Tibial nerve (tissue), 4 donors: Measurements from ENCODE around the gene CILP2. TPM values are rescaled to one million over a fixed set of nuclear protein-coding genes. Genes with fewer than 3 reads are reported as not detected.

Source experiments
- DNase-seq, 2 donors: peaks; one replicate each; pipeline ENCODE4 v3.0.0-alpha.2; 2019; ENCODE audit warnings: low spot score in 2 of 2
- H3K27ac ChIP-seq, 4 donors: fragments of 200-600 bp; sonication (generic) in 3 of 4; one replicate each; pipeline ENCODE4 v1.5.1; 2017 to 2019; ENCODE audit warnings: mild to moderate bottlenecking in 1 of 4
- H3K27me3 ChIP-seq, 2 donors: fragments of 200-600 bp; sonication (generic) in 1 of 2; one replicate each; pipeline versions ENCODE4 v1.5.1 to v1.6.0; 2017 to 2019
- H3K36me3 ChIP-seq, 3 donors: fragments of 200-600 bp; sonication (generic); one replicate each; pipeline ENCODE4 v1.5.1; 2018 to 2019
- H3K4me1 ChIP-seq, 4 donors: fragments of 200-600 bp; sonication (generic) in 3 of 4; one replicate each; pipeline ENCODE4 v1.5.1; 2017 to 2019
- H3K4me3 ChIP-seq, 4 donors: fragments of 200-600 bp; sonication (generic) in 3 of 4; one replicate each; pipeline ENCODE4 v1.5.1; 2017 to 2019; ENCODE audit warnings: mild to moderate bottlenecking in 1 of 4, moderate library complexity in 1 of 4
- H3K9me3 ChIP-seq, 4 donors: fragments of 200-600 bp; sonication (generic) in 3 of 4; one replicate each; pipeline ENCODE4 v1.5.1; 2017 to 2019
- EP300 ChIP-seq, 2 donors: sonication (generic); formaldehyde crosslinking; IDR thresholded peaks; one replicate each; pipeline ENCODE4 v1.6.1; 2017; ENCODE audit warnings: antibody characterized with exemption in 2 of 2, mild to moderate bottlenecking in 1 of 2
- POLR2A ChIP-seq, 2 donors: fragments of 450-650 bp; IDR thresholded peaks; one replicate each; pipeline ENCODE4 v1.6.1; 2017; ENCODE audit warnings: antibody characterized with exemption in 2 of 2, mild to moderate bottlenecking in 2 of 2, moderate library complexity in 2 of 2
- WGBS, 2 donors: methylation state at CpG; one replicate each; pipeline ENCODE4 v1.1.5; 2018; 5-methylcytosine and 5-hydroxymethylcytosine counted together
- total RNA-seq, 4 donors: library from RNA; depleted of rRNA; stranded (reverse); fragments of >200 nt; gene quantifications; one replicate each; pipeline ENCODE4 v1.1.0, GENCODE V29; 2016
- TF ChIP-seq, protein P1 (sequence below), 5 experiments: fragments of 200-600 bp in 3 of 5; fragments of 450-650 bp in 2 of 5; sonication (generic) in 3 of 5; IDR thresholded peaks; one replicate each; pipeline ENCODE4 v1.5.1; 2016 to 2019; ENCODE audit warnings: antibody characterized with exemption in 5 of 5, mild to moderate bottlenecking in 3 of 5, moderate library complexity in 2 of 5

The CILP2 gene
- total RNA-seq, 4 donors from 2014 or later, result 0.20 to 0.66 TPM; not detected in 2

DNA sequence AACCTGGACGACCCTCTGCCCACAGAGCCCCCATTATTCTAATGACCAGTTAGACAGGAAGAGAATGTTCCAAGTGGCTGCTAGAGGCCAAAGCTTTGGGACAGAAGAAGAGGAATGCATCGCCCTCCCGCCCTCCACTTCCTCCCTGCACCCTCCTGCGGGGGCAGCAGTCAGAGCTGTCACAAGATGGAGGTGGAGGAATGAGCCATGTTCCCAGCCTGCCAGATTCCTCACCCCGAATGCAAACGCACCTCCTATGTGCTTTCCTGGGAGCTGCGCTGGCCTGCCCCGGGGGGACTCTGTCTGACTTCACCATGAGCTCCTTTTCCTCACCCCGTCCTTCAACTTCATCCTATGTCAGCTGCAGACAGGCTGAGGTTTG, 7.7 kb upstream of the CILP2 start:
- Histone ChIP-seq H3K27me3 (no peaks in the 10 kb centered on the region), H3K4me3 (no peak overlapping the region), H3K27ac (peak overlapping the region in 1 of 4 donors; percentile 26), H3K4me1 (peaks cover 0 to 52% (median 12%) of the 10 kb centered on the region in 4 donors), H3K9me3 (no peaks in the 10 kb centered on the region), H3K36me3 (peaks cover 0 to 41% (median 3%) of the 10 kb centered on the region in 3 donors)
- no peak for DNase-seq
- WGBS, 2 donors, result 33 to 40% methylated on average over 9 of the region's 9 CpGs
- no peak for TF ChIP-seq POLR2A (IDR thresholded peaks at IDR 0.05)
- TF ChIP-seq, protein P1, sequence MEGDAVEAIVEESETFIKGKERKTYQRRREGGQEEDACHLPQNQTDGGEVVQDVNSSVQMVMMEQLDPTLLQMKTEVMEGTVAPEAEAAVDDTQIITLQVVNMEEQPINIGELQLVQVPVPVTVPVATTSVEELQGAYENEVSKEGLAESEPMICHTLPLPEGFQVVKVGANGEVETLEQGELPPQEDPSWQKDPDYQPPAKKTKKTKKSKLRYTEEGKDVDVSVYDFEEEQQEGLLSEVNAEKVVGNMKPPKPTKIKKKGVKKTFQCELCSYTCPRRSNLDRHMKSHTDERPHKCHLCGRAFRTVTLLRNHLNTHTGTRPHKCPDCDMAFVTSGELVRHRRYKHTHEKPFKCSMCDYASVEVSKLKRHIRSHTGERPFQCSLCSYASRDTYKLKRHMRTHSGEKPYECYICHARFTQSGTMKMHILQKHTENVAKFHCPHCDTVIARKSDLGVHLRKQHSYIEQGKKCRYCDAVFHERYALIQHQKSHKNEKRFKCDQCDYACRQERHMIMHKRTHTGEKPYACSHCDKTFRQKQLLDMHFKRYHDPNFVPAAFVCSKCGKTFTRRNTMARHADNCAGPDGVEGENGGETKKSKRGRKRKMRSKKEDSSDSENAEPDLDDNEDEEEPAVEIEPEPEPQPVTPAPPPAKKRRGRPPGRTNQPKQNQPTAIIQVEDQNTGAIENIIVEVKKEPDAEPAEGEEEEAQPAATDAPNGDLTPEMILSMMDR (IDR thresholded peaks at IDR 0.05), result no peak

DNA sequence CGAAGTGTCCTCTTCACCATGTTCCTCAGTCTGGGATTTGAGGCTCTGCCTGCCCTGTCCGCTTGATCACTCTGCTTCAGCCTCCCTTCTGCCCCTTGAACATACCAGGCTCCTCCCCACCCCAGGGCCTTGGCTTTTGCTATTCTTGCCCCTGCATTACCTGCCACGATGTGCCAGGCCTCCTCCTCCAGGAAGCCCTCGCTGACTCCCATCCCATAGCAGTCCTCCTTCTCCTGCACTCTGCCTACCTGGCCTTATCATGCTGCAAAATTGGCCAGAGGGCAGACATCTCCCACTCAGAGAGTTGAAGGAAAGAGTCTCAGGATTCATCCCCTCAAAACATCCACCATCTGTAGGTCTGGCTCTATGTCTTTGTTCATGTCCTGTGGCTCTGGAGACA, 7.2 kb upstream of the CILP2 start:
- 75 to 82% methylated on average over 4 of the region's 4 CpGs for WGBS, 2 donors
- TF ChIP-seq POLR2A (IDR thresholded peaks at IDR 0.05), result no peak

DNA sequence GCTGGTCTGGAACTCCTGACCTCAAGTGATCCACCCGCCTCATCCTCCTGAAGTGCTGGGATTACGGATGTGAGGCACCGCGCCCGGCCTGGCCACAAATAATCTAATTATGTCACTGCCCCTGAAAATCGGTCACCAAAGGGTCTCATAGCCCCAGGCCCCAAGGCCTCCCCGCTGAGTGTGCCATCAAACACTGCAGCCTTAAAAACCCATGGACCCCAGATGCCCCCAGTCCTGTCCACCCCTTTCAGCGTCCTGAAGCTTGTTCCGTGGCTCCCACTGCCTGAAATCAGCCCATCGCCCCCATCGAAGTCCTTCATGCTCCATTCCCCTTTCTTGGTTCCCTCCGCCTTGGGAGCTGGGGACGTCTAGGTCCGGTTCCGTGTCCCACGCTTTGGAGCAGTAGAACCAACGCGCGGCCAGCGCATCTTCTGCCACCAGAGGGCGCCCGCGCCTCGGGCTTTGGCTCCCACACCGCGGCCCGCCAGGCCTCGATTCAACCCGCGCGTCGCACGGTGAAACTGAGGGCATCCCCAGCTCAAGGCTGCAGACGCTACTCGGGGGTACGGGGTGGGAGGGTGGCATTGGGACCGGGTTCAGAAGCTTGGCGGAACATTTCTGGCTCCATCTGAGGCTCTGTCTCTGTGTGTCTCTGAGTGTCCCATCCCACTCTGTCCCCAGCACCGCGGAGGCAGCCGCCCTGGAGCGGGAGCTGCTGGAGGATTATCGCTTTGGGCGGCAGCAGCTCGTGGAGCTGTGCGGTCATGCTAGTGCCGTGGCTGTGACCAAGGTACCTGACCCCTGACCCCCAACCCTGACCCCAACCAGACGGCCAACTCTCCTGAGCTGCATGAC, 5.9 kb upstream of the CILP2 start:
- Histone ChIP-seq H3K4me1 (peaks cover 0 to 34% (median 6%) of the 10 kb centered on the region in 4 donors), H3K4me3 (no peak overlapping the region), H3K9me3 (no peaks in the 10 kb centered on the region), H3K27ac (no peak overlapping the region), H3K36me3 (peaks cover 0 to 28% (median 3%) of the 10 kb centered on the region in 3 donors), H3K27me3 (peaks cover 0 to 1% of the 10 kb centered on the region in 2 donors)
- DNase-seq, result peak; percentile 75 to 89
- no peak for TF ChIP-seq EP300 (IDR thresholded peaks at IDR 0.05)
- TF ChIP-seq POLR2A (IDR thresholded peaks at IDR 0.05), result no peak
- TF ChIP-seq, protein P1 (IDR thresholded peaks at IDR 0.05), result peak; percentile 96 to 99 (median 96)
- WGBS, 2 donors, result 21 to 29% methylated on average over 39 to 48 of the region's 48 CpGs

More for the DNA sequence above, 7.2 kb upstream of the CILP2 start:
- Histone ChIP-seq H3K36me3 (peaks cover 0 to 40% (median 3%) of the 10 kb centered on the region in 3 donors), H3K4me1 (peaks cover 0 to 47% (median 10%) of the 10 kb centered on the region in 4 donors), H3K27ac (peak overlapping the region in 1 of 4 donors; percentile 26), H3K4me3 (no peak overlapping the region), H3K27me3 (no peaks in the 10 kb centered on the region), H3K9me3 (no peaks in the 10 kb centered on the region)
- DNase-seq, result no peak

DNA sequence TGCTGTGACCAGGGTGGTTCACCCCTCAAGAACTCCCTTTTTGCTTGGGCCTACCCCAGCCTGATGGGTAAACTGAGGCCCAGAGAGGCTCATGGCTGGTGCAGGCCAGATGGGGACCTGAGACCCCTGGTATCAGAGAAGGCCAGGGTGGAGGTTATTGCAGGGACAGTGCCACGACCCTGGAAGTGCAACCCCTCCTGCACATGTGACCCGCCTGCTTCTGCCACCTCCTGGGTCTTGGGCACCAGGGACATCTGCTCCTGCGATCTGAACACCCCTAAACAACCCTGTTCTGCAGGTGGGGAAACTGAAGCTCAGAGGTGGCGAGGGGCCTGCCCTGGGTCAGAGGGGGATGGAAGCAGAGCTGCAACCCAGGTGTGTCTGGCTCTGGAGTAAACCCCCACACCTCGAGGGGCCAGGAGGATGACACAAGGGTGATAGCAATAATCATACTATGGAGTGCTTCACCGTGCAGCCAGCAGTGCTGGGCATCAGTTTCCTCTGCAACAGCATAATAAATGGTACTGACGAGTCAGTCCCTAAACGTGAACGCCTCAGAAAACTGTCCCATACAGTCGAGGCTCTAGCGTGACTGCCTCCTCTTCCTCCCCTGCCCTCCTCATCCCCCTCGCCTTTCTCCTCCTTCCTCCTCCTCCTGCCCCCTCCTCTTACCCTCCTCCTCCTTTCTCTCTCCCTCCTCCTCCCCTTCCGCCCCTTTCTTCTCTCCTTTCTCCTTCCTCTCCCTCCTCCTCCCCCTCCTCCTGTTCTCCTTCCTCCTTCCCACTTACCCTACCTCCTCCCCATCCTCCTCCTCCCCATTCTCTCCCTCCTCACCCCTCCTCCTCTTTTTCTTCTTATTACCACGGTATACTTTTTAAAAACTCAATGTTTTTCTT, 5.0 kb upstream of the CILP2 start:
- no peak overlapping the region for H3K4me3 ChIP-seq
- no peak overlapping the region for H3K27ac ChIP-seq
- peaks cover 0 to 20% (median 0%) of the 10 kb centered on the region in 3 donors for H3K36me3 ChIP-seq
- 68 to 69% methylated on average over 12 to 14 of the region's 14 CpGs for WGBS, 2 donors
- no peak for DNase-seq
- peaks cover 0 to 34% (median 7%) of the 10 kb centered on the region in 4 donors for H3K4me1 ChIP-seq
- no peaks in the 10 kb centered on the region for H3K9me3 ChIP-seq
- TF ChIP-seq POLR2A (IDR thresholded peaks at IDR 0.05) (no peak), EP300 (IDR thresholded peaks at IDR 0.05) (no peak)
- TF ChIP-seq, protein P1 (IDR thresholded peaks at IDR 0.05), result no peak
- H3K27me3 ChIP-seq, result peaks cover 0 to 10% of the 10 kb centered on the region in 2 donors

DNA sequence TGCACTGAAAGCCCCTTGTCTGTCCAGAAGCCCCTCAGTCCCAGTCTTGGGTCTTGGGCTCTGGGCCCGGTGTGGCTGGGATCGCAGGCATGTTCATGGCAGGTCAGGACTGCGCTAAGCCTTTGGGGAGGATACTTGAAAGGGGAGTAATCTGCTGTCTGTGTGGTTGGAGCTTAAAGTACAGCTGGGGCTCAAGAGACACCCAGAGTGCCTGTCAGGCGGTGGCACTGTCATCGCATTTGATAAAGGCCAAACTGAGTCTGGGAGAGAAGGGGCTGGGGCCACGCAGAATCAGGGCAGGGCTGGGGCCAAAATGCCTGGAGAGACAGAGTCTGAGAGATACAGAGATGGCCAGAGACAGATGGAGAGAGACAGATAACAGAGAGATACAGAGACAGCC, 4.2 kb upstream of the CILP2 start:
- Histone ChIP-seq H3K27ac (no peak overlapping the region), H3K9me3 (no peaks in the 10 kb centered on the region), H3K4me3 (no peak overlapping the region), H3K4me1 (peaks cover 0 to 38% (median 15%) of the 10 kb centered on the region in 4 donors), H3K27me3 (peaks cover 0 to 18% of the 10 kb centered on the region in 2 donors), H3K36me3 (peaks cover 0 to 12% (median 0%) of the 10 kb centered on the region in 3 donors)
- TF ChIP-seq EP300 (IDR thresholded peaks at IDR 0.05) (no peak), POLR2A (IDR thresholded peaks at IDR 0.05) (no peak)
- TF ChIP-seq, protein P1 (IDR thresholded peaks at IDR 0.05), result no peak
- 80 to 81% methylated on average over 6 of the region's 6 CpGs for WGBS, 2 donors
- DNase-seq, result no peak
